ENCODE measurements around the gene RPL11. TPM values are rescaled to one million over a fixed set of nuclear protein-coding genes. Genes with fewer than 3 reads are reported as not detected.
A peak's percentile ranks its signal among the peaks of the same experiment; 100 is the strongest.

Gene RPL11
- total and polyA plus RNA-seq, 10 of the 15 experiments (the other 5 are each of a cell fraction or from before 2014, with no cell fraction given) = 968 to 4,611 (median 2,521) TPM

- FAIRE-seq = no peak
- Histone ChIP-seq H3K4me3 (no peak overlapping the region; the same call in 1 of the 2 replicates), H3K79me2 (ENCODE audit: control insufficient read depth, insufficient read depth, low read length) (peaks cover 12% of the 10 kb centered on the region), H4K20me1 (ENCODE audit: control insufficient read depth, insufficient read depth) (no peaks in the 10 kb centered on the region), H3K27ac (ENCODE audit: control insufficient read depth, insufficient read depth) (peak overlapping the region; percentile 99), H3K36me3 (ENCODE audit: control insufficient read depth in 2 of 2, insufficient read depth in 2 of 2, low read length in 1 of 2) (no peaks in the 10 kb centered on the region; a peak in 1 of 4 replicates), H3K4me1 (ENCODE audit: control insufficient read depth, insufficient read depth, low read length) (peaks cover 46% of the 10 kb centered on the region), H2AFZ (ENCODE audit: control insufficient read depth, low read depth, low read length) (peak overlapping the region; percentile 33), H3K9ac (ENCODE audit: control insufficient read depth, insufficient read depth, low read length) (peak overlapping the region; percentile 52), H3K27me3 (replicated peaks in 1 of 2; ENCODE audit: control insufficient read depth in 2 of 2, insufficient read depth in 2 of 2, low read length in 1 of 2) (no peaks in the 10 kb centered on the region), H3K4me2 (ENCODE audit: control insufficient read depth, insufficient read depth) (peak overlapping the region; percentile 77), H3K9me3 (replicated peaks; ENCODE audit: control insufficient read depth, insufficient read depth, low read length) (no peaks in the 10 kb centered on the region)
- ChIA-PET RAD21 (ENCODE audit: unreplicated experiment) (interaction anchor here (1.0 to 5.4 kb wide), 3 partner anchors 19 to 27 kb away, joined by 3 to 51 read pairs (median 13); partner anchors contain the start of genes ELOA and RPL11), POLR2A (interaction anchor here (0.8 to 5.6 kb wide), 6 partner anchors 7 to 25 kb away, joined by 3 to 29 read pairs (median 4); partner anchors contain the start of gene ELOA), CTCF (interaction anchor here (0.6 to 4.1 kb wide), 10 partner anchors 8 to 154 kb away, joined by 3 to 27 read pairs (median 4); partner anchors contain the start of gene ELOA), SMC1A (ENCODE audit: uncharacterized antibody, unreplicated experiment) (interaction anchor here (1.0 to 5.8 kb wide), 5 partner anchors 9 to 26 kb away, joined by 3 to 46 read pairs (median 4); partner anchors contain the start of gene RPL11)
- no peak for DNase-seq (ENCODE audit: low read depth, low spot score)
- no TSS peak for BruUV-seq (replicated peaks)
- intact Hi-C loops (cut with micrococcal nuclease; ENCODE audit: unreplicated experiment) = no loop called here
- in situ Hi-C loops (cut with MboI) = no loop called here
- ATAC-seq = peak; percentile 4; the same call in 1 of the 3 replicates
- WGBS (ENCODE audit: insufficient coverage, insufficient replicate concordance, low lambda C conversion rate, missing lambda C conversion rate) = 32% methylated on average over 3 of the region's 3 CpGs
- TF ChIP-seq MTA2 (IDR thresholded peaks at IDR 0.05; ENCODE audit: low read depth) (no peak), FOXM1 (IDR thresholded peaks at IDR 0.05; ENCODE audit: low read depth, low read length) (no peak), ZNF592 (IDR thresholded peaks at IDR 0.05) (no peak), CREM (IDR thresholded peaks at IDR 0.05; ENCODE audit: low read depth) (no peak), ZBED1 (IDR thresholded peaks at IDR 0.05; ENCODE audit: borderline replicate concordance) (no peak), CREB1 (IDR thresholded peaks at IDR 0.05; ENCODE audit: low read depth) (0 out of 2 replicates have a peak, but pooled peaks have one; percentile 16), SMARCA5 (IDR thresholded peaks at IDR 0.05) (no peak), CUX1 (IDR thresholded peaks at IDR 0.05; ENCODE audit: insufficient replicate concordance, low read depth, low read length) (no peak), TCF7 (IDR thresholded peaks at IDR 0.05; ENCODE audit: borderline replicate concordance) (0 out of 2 replicates have a peak, but pooled peaks have one; percentile 35)
- TF ChIP-seq, protein P1, sequence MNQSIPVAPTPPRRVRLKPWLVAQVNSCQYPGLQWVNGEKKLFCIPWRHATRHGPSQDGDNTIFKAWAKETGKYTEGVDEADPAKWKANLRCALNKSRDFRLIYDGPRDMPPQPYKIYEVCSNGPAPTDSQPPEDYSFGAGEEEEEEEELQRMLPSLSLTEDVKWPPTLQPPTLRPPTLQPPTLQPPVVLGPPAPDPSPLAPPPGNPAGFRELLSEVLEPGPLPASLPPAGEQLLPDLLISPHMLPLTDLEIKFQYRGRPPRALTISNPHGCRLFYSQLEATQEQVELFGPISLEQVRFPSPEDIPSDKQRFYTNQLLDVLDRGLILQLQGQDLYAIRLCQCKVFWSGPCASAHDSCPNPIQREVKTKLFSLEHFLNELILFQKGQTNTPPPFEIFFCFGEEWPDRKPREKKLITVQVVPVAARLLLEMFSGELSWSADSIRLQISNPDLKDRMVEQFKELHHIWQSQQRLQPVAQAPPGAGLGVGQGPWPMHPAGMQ (IDR thresholded peaks at IDR 0.05; ENCODE audit: borderline replicate concordance) = no peak
- TF ChIP-seq, protein P2, sequence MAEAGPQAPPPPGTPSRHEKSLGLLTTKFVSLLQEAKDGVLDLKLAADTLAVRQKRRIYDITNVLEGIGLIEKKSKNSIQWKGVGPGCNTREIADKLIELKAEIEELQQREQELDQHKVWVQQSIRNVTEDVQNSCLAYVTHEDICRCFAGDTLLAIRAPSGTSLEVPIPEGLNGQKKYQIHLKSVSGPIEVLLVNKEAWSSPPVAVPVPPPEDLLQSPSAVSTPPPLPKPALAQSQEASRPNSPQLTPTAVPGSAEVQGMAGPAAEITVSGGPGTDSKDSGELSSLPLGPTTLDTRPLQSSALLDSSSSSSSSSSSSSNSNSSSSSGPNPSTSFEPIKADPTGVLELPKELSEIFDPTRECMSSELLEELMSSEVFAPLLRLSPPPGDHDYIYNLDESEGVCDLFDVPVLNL (IDR thresholded peaks at IDR 0.05; ENCODE audit: low read depth, low read length) = no peak
Measured at GRCh38 chr1:23719162-23719820, 27.7 kb downstream of the RPL11 start.

All from GM12878 (cell line).